ENCODE results near the gene SPTB. TPM values are rescaled to one million over a fixed set of nuclear protein-coding genes. Genes with fewer than 3 reads are reported as not detected.
"Not testable (repeated sequence)": the region's sequence is repeated elsewhere in the genome, so short reads cannot be mapped to it uniquely, and the experiment has no call there.

Gene SPTB
- total RNA-seq, 1 donor from 2014 or later = 70.8 TPM

DNA sequence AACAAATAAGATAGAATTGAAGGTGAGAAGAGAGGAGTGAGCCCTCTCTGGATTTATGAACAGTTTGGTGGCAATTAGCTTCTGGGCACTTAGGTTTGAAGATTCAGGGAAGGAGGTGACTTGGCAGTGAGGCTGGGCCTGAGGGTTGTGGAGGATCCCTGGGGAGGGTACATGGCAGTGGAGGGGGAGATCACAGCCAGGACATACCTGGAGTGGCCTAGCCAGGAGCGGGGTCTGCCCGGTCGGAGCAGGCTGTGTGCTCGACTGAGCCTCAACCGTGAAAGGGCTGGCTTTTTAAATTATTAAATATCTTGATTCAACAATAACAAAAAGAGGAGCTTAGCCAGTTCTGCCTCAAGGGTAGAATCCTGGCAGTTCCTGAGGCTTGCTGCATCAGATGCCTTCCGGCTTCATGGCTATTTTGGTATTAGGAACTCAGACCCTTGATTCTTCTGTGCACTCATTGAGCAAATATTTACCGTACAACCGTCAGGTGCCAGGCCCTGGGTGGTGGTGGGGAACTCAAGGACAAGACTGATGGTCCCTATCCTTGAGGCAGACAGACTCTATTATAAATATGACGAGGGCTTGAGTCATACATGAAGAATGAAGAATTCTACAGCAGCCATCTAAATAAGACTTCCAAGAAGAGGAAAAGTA, 73.4 kb downstream of the SPTB start:
- DNase-seq (no peak), ATAC-seq (ENCODE audit: poor library complexity) (peak; percentile 59)
- intact Hi-C loops (cut with DNase I) = no loop called here

DNA sequence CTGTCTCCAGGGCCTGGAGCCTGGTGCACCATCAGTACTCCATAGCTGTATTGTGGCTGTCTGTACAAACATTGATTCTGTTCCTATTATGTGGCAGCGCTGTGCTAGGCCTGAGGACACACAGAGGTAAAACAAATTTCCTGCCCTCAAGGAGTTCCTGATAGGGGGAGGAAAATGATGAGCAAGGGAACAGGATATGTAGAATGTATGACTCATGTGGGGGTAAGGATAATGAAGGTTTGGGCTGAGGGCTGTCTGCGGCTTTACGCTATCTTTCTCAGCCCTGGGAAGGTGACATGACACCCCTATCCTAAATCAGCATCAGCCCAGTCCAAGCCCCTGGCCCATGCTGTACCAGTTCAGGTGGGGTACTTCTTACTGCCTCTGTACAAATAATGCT, 74.1 kb downstream of the SPTB start:
- ATAC-seq (ENCODE audit: poor library complexity); DNase-seq; intact Hi-C loops (cut with DNase I): not testable (repeated sequence)

DNA sequence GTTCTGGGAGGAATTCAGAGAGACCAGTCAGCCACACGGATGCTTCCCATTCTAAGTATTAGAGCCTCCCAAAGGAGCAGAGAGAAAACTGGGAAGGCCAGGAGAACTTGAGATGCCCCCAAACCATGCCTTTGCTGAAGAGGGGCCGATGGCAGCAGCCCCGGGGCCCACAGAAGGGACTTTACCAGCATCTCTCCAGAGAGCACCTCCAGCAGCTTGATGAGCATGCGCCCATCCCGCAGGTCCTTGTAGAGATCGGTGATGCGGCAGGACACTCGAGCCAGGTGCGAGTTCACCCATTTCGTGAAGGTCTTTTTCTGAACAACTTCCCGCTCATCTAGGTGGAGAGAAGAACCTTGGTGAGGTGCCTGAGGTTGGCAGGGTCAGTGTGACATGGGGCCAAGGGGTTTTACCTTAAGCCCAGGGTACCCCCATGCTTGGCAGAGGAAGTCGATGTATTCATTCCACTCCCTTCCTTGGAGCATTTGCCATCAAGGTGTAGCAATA, 74.9 kb downstream of the SPTB start:
- ATAC-seq (ENCODE audit: poor library complexity) (no peak), DNase-seq (no peak)
- intact Hi-C loops (cut with DNase I) = no loop called here

DNA sequence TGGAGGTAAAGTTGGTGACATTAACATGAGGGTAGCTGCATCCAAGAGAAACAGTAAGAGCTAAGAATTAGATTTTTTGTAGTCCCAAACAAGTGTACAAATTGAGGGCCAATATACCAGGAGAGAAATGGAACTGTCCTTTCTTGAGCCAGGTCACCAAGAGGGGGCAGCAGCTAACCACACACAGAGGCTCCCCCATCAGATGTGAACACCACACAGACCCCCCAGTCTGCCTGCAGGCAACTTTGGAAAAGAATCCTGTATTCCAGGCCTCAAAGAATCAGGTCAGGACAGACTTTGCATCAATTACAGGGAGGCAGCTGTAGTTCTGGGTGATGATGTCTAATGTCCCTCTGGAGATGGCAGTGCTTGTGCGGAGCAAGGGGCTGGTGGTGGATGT, 77.9 kb downstream of the SPTB start:
- DNase-seq (no peak), ATAC-seq (ENCODE audit: poor library complexity) (no peak)
- intact Hi-C loops (cut with DNase I) = no loop called here

DNA sequence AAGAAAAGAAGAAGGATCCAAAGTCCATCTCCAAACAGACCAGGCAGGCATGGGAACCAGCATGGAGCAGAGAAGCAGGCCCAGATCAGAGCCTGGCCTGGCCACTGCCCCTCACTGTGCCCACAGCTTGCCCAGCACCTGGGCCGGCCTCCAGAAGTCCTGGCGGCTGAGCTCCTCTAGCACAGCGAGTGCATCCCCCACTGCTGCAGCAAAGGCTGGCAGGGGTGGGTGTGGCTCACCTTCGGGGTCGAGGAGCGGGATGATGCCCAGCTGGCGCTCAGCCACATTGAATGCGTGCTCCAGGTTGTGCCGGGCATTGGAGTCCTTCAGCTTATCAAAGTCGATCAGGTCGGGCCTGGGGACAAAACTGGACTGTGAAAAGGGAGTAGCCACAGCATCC, 78.7 kb downstream of the SPTB start:
- intact Hi-C loops (cut with DNase I) = no loop called here
- ATAC-seq (ENCODE audit: poor library complexity) (no peak), DNase-seq (no peak)

DNA sequence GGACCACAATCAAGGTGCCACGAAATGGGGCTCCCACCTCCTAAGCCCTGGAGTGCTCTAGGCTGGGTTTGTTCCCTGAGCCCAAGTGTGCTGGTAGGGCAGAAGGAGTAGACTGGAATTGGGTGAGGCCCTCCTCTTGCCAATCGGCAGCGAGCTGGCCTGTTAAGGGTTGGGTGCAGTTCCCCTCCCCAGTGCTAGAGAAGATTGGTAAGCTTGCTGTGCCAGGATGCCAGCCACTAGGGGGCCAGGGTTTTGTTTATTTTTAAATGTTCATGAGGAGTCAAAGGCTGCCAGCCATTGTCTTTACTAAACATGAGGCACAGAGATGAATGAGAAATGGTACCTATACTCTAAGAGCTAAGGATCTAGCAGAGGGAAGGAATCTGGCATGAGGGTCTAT, 79.7 kb downstream of the SPTB start:
- intact Hi-C loops (cut with DNase I) = no loop called here
- DNase-seq (peak; percentile 65), ATAC-seq (ENCODE audit: poor library complexity) (peak; percentile 83)

DNA sequence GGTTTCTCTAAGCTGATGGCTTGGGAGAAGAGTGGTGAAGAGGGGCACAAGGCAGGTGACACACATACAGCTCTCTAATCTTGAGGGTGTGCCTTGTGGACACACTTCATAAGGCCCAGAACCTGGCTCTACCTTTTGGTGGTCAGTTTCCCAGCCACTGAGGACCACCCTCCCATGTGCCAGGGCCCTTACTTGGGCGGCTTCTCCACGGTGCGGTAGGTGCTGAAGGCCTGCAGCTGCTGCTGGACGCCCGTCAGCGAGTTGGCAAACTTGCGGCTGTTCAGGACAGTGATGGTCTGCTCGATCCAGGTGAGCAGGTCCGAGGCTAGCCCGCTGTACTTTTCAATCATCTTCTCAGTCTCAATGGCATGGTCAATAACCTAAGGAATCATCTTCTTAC, 80.2 kb downstream of the SPTB start:
- intact Hi-C loops (cut with DNase I) = no loop called here
- DNase-seq (no peak), ATAC-seq (ENCODE audit: poor library complexity) (no peak)

DNA sequence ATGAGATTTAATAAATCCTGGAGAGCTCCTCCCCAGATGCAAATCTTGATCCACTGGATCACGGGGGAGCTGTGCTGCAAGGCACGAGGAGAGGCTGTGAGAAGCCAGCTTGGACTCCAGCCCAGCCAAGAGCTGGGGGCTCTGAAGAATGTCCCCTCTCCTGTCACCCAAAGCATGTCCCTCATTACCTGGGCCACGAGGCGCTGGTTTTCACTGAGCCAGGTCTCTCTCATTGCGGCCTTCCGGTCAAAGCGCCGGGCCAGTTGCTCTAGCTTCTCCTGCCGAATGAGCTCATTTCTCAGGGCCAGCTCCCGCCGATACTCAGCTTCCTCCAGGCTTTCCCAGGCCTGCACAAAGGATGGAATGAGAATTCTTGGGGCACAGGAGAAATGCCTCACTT, 83.3 kb downstream of the SPTB start:
- DNase-seq = no peak
- intact Hi-C loops (cut with DNase I) = no loop called here
- no peak for ATAC-seq (ENCODE audit: poor library complexity)

DNA sequence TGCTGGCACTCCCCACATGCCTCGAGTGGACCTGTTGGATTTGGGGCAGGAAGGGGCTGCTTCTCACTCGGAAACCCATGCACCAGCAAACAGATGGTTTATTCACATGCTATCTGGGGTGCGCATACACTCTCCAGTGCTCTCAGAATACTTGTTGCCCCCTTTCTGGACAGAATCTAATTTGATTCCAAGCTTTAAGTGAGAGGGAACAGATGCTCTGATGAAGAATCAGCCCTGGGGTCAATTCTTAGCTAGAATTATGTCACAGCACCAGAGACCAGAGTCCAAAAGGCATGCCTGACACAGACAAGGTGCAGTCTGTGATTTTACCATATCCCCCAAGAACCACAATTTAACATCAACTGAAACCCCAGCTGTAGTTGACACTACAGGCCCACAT, 83.8 kb downstream of the SPTB start:
- DNase-seq (no peak), ATAC-seq (ENCODE audit: poor library complexity) (no peak)
- intact Hi-C loops (cut with DNase I) = no loop called here

DNA sequence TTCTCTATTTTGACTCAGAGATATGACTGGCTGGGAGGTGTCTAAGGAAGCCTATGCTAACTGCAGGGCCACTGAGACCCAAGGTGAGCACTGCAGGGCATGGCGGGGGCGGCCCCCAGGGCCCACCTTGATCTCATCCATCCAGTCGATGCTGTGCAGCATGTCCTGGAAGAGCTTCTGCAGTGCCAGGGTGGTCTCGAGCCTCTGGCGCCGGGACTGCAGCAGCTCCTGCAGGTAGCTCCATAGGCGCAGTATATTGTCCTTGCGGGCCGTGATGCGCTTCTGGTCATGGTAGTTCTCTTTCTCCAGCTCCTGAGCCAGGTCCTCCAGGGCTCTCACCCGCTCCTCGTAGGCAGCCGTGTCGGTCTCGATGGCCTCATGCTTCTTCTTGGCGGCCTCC, 84.5 kb downstream of the SPTB start:
- intact Hi-C loops (cut with DNase I) = no loop called here
- no peak for DNase-seq
- no peak for ATAC-seq (ENCODE audit: poor library complexity)

DNA sequence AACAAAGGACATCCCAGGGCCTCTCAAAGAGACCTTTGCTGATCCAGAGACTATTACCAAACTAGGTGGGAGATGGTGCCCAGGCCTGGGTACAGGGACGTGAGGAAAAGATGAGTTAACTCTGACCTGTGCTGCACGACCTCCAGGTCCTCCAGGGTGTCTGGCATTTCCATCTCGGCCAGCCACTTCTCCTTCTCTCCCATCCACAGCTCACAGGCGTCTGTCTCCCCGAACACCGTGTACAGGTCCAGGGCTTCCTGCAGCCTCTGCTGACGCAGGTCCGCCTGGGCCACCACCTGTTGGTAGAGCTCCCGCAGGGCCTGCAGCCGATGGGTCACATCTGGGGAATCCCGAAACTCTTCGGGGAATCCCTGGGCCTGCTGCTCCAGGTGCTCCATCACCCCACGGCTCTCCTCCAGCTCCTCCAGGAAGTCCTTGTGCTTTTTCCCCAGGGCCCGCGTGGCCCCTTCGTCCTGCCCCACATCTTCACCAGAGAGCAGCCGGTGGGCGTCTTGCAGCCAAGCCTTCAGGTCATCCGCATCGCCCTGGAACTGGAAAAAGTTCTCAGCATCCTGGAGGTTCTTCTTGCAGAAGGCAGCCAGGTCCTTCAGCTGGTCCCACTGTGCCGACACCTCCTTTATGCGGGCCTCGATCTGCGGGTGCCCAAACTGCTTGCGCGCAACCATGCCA, 86.7 kb downstream of the SPTB start:
- intact Hi-C loops (cut with DNase I) = no loop called here
- DNase-seq (no peak), ATAC-seq (ENCODE audit: poor library complexity) (no peak)

DNA sequence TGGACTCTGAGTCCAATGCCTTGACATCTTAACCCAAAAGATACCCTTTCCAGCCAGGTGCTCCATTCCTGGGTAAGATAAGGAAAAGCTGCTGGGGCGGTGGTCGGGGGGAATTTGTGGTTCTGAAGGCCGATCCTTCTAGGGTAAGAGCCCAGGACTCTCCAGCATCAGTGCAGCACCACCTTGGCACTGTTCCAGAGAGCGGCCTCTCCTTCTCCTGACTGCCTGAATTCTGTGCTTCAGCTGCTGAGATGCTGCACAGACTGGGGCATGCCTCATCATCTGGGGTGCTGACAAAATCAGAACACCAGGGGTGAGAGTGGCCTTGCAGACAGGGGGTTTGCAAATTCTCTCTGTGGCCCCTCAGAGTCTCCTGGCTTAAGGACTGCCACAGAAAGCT, 87.5 kb downstream of the SPTB start:
- no peak for ATAC-seq (ENCODE audit: poor library complexity)
- no peak for DNase-seq
- intact Hi-C loops (cut with DNase I) = no loop called here

DNA sequence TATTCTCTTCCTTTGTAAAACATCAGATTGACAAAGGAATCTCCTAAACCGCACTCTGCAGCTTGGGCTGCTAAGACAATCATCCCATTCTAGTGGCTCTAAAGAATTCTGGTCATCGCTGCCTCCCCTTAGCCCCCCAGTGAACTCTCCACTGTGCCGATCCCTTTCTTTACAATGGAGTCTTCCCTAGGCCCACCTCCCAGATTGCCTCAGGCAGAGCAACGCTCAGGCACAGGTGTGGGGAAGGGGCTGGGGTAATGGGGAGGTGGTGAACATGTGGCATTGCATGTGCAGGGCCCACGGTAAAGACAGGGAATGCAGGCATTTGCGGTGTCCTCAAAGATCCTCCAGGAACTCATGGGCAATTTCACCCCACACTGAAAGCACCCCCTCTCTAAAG, 89.2 kb downstream of the SPTB start:
- ATAC-seq (ENCODE audit: poor library complexity) (no peak), DNase-seq (no peak)
- intact Hi-C loops (cut with DNase I) = no loop called here

DNA sequence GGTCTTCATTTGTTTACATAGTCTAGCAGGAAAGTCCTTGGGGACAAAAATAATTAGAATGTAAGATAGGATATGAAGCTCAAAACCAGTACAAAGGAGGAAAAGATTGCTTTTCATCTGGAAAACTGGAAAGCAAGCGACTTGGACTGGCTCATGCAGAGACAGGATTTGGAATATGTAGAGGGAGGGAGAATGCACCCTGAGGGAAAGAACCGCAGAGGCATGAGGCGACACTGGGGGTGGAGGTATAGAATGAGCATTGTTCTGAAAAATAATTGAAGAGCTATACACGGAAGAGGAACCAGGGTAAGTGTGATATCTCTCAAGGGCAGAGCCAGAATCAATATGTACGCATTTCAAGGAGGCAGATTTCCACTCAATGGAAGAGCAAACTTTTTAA, 90.0 kb downstream of the SPTB start:
- DNase-seq (no peak), ATAC-seq (ENCODE audit: poor library complexity) (no peak)
- intact Hi-C loops (cut with DNase I) = no loop called here

DNA sequence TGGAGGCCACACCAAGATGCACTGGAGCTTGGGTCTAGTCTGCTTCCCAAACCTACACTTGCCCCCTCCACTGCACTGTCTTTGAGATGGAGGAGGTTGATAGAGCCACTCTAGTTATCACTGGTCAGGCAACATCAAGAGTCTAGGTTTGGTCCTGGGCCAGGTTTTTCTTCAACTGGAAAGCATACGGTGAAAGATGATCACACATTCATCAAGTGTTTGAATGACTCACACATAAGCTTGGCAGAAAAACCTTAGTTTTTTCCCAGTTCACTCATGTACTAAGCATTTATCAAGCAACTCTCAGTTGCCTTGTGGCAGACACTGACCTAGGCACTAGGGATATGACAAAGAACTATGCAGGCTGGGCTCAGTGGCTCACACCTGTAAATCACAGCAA, 91.0 kb downstream of the SPTB start:
- intact Hi-C loops (cut with DNase I) = no loop called here
- DNase-seq = no peak
- ATAC-seq (ENCODE audit: poor library complexity) = no peak

DNA sequence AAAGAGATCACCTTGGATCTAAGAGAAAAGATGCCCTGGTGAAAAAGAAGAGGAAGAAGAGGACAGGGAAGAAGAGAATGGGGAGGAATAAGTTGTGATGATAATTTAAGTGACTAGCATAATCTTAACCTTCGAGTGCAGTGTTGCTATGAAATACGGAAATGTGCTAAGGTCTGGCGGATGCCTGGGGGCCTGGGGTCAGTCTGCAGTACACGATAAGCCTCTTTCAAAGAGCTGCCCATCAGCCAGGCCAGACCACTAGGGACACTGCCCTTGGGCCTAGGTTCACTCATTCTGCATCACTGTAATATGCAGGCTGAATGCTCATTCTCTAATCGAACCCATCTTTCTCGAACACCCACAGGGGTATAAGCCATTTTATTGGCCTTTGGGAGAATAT, 92.1 kb downstream of the SPTB start:
- no peak for DNase-seq
- no peak for ATAC-seq (ENCODE audit: poor library complexity)
- intact Hi-C loops (cut with DNase I) = no loop called here

DNA sequence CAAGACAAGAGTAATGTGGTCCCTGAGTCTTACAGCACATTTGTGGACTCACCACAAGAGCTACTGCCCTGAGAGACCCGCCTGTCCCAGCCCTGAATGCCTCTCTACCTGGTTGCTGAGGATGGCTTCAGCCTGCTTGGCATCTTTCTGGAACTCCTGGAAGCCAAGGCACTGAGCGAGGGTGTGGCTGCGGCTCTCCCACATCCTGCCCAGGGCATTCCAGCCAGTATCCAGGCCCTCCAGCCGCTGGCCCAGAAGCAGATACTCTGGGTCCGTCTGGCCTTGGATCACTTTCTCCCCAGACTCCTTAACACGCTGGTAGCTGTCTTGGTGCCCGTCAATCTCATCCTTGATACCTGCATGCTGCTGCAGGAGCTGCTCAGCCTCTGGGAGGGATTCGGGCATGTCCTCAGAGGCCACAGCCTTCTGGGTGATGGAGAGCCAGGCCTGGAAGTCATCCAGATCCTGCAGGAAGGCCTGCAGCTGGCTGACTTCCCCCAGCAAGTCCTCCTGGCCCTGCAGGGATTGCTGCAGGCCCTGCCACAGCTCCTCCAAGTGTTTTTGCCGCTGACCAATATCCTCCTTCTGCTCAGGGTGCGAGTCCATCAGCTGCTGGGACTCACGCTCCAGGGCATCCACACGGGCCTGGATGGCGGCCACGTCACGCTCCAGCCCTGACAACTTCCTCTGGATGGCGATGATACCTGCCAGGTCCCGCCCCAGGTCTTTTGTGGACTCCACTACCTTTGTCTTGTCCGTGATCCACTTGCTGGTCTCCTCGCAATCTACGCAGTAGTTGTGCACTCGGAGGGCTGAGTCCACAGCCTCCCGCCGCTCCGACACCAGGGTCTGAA, 93.2 kb downstream of the SPTB start:
- DNase-seq = peak; percentile 59
- peak; percentile 70 for ATAC-seq (ENCODE audit: poor library complexity)
- intact Hi-C loops (cut with DNase I) = no loop called here

DNA sequence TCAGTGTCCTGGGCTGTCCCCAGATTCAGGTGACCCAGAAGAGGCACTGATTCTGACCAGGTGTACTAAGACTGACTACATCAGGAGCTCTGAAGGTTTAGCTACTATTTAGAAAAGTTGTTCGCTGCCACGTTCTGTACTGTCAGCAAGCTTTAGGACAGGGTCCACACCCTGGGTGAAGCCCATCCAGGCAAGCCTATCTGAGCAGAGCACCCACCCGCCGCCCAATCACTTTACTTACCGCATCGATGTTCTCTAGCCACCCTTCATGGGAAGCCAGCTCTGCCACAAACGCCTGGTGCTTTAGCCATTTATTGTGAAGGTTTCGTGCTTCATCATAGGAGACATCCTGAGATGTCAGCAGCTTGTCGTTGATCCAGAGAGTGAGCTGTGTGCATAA, 95.7 kb downstream of the SPTB start:
- no peak for ATAC-seq (ENCODE audit: poor library complexity)
- DNase-seq = no peak
- intact Hi-C loops (cut with DNase I) = no loop called here

DNA sequence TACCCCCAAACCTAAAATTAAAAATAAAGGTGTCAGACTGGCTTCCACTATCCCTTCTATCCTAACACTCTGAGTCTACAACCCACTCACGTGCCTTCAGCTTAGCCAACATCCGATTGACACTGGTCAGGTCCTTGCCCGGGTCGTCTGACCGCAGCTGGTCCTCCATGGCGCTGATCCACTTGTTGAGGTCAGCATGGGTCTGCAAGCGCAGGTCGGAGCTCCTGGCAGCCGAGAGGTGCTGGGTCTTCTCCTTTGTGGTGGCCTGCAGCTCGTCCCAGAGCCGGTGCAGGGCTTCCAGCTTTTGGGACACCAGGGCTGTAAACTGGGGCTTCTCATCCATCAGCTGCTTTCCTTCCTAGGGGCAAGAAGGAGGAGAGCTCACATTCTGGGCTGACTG, 97.5 kb downstream of the SPTB start:
- intact Hi-C loops (cut with DNase I) = no loop called here
- DNase-seq = no peak

DNA sequence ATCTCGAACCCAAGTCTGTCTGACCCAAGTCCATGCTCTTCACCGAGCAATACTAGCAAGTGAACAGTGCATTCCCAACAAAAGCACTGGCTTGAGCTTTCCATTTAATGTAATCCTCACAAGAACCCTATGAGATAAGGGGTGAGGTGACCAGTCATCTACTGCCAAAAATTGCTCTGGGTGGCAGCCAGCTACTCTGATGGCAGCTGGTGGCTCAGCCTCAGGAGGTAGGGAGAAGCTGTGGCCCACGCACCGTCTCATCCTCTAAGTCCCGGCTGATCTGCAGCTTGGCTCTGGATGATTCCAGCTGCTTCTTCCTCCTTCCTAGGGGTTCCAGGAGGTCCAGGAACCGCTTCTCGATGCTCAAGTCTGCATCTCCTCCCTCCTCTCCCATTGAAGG, 100.2 kb downstream of the SPTB start:
- ATAC-seq (ENCODE audit: poor library complexity) = peak; percentile 84
- intact Hi-C loops (cut with DNase I) = no loop called here
- DNase-seq = peak; percentile 73

More for the DNA sequence above, 97.5 kb downstream of the SPTB start:
- ATAC-seq (ENCODE audit: poor library complexity) = no peak
